ENCODE results near the gene PTGFRN.

PTGFRN gene

GRCh38 chr1:116891396-116892079 is 18.2 kb upstream of the PTGFRN start:
- DNase-seq = no peak

GRCh38 chr1:116895073-116895472 is 14.6 kb upstream of the PTGFRN start:
- DNase-seq = no peak

GRCh38 chr1:116899529-116899928 is 10.2 kb upstream of the PTGFRN start:
- no peak for DNase-seq

- DNase-seq = no peak
These were observed 9.0 kb upstream of the PTGFRN start for GRCh38 chr1:116900471-116901365.

GRCh38 chr1:116902027-116902426 is 7.7 kb upstream of the PTGFRN start:
- DNase-seq = no peak

GRCh38 chr1:116902723-116903383 is 6.9 kb upstream of the PTGFRN start:
- DNase-seq = no peak

GRCh38 chr1:116904791-116905320 is 4.9 kb upstream of the PTGFRN start:
- DNase-seq = no peak

GRCh38 chr1:116906812-116907211 is 2.9 kb upstream of the PTGFRN start:
- DNase-seq = no peak

- DNase-seq = no peak
These were observed 2.4 kb upstream of the PTGFRN start for GRCh38 chr1:116907351-116907750.

- DNase-seq = no peak
These were observed 1.4 kb upstream of the PTGFRN start for GRCh38 chr1:116908266-116908665.

GRCh38 chr1:116908820-116909511 is 750 bp upstream of the PTGFRN start:
- DNase-seq = no peak

GRCh38 chr1:116910379-116911187 is 867 bp downstream of the PTGFRN start:
- DNase-seq = peak; percentile 35

GRCh38 chr1:116911188-116911553 is 1.5 kb downstream of the PTGFRN start:
- no peak for DNase-seq

- no peak for DNase-seq
These were observed 2.2 kb downstream of the PTGFRN start for GRCh38 chr1:116911779-116912469.

- no peak for DNase-seq
These were observed 3.1 kb downstream of the PTGFRN start for GRCh38 chr1:116912846-116913245.

- no peak for DNase-seq
These were observed 4.2 kb downstream of the PTGFRN start for GRCh38 chr1:116913941-116914340.

- DNase-seq = no peak
These were observed 5.0 kb downstream of the PTGFRN start for GRCh38 chr1:116914667-116915066.

GRCh38 chr1:116915086-116915661 is 5.5 kb downstream of the PTGFRN start:
- no peak for DNase-seq

GRCh38 chr1:116916002-116916401 is 6.3 kb downstream of the PTGFRN start:
- DNase-seq = no peak

GRCh38 chr1:116916533-116917445 is 7.1 kb downstream of the PTGFRN start:
- no peak for DNase-seq

Measured in CD4-positive, alpha-beta T cell treated with Interferon gamma for 1 hour (primary cell).